ENCODE measurements around the gene ZBTB42.
"Not testable (repeated sequence)": the region's sequence is repeated elsewhere in the genome, so short reads cannot be mapped to it uniquely, and the experiment has no call there.

ZBTB42 gene

GRCh38 chr14:104826189-104826860, 25.4 kb downstream of the ZBTB42 start:
- TF ChIP-seq, protein P1, sequence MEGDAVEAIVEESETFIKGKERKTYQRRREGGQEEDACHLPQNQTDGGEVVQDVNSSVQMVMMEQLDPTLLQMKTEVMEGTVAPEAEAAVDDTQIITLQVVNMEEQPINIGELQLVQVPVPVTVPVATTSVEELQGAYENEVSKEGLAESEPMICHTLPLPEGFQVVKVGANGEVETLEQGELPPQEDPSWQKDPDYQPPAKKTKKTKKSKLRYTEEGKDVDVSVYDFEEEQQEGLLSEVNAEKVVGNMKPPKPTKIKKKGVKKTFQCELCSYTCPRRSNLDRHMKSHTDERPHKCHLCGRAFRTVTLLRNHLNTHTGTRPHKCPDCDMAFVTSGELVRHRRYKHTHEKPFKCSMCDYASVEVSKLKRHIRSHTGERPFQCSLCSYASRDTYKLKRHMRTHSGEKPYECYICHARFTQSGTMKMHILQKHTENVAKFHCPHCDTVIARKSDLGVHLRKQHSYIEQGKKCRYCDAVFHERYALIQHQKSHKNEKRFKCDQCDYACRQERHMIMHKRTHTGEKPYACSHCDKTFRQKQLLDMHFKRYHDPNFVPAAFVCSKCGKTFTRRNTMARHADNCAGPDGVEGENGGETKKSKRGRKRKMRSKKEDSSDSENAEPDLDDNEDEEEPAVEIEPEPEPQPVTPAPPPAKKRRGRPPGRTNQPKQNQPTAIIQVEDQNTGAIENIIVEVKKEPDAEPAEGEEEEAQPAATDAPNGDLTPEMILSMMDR (conservative IDR thresholded peaks at IDR 0.05; ENCODE audit: low read depth, low read length), result peak; percentile 56
- DNase-seq (ENCODE audit: low read depth), result no peak
- H3K4me3 ChIP-seq (ENCODE audit: low read length), result peak overlapping the region; percentile 62

GRCh38 chr14:104826861-104827176, 25.9 kb downstream of the ZBTB42 start:
- H3K4me3 ChIP-seq (ENCODE audit: low read length), result peak overlapping the region; percentile 41
- TF ChIP-seq, protein P1 (conservative IDR thresholded peaks at IDR 0.05; ENCODE audit: low read depth, low read length), result no peak
- no peak for DNase-seq (ENCODE audit: low read depth)

DNA sequence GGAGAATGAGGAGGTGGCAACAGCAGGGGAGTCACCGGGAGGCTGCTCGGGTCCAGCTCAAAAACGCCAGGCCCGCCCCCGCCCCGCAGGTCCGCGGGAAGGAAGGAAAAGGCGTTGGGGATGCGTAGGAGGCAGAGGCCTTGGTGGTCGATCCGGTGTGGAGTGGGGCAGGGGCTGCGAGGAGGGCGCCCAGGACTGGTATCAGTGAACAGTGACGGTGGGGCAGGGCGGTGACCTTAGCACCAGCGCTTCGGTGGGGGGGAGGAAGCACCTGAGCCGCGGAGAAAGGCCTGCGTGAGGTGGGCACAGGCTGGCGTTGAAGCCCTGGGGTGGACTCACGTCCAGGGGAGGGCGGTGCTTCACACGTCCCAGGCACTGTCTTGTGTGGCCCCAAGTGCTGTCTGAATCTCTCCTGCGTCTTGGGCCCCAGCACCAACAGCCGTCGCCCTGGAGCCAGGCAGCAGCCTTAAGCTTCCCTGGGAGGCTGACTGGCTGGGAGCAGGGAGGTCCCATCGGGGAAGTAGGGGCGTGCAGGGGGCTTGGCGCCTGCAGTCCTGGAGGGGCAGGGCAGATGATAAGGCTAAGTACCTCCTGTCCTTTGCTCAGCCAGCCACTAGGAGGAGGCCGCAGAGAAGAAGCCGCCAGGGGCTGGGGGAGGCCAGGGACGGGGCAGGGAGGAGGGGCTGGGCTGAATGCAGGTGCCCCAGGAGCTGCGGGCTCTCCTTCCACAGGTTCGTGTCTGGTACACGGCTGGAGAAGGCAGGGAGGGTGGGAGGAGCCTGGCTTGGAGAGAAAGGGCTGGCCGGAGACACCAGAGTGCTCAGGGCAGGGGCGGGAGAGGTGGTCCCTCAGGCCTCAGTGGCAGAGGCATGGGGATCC, 26.5 kb downstream of the ZBTB42 start:
- TF ChIP-seq, protein P1 (conservative IDR thresholded peaks at IDR 0.05; ENCODE audit: low read depth, low read length), result peak; percentile 62
- DNase-seq (ENCODE audit: low read depth), result no peak

DNA sequence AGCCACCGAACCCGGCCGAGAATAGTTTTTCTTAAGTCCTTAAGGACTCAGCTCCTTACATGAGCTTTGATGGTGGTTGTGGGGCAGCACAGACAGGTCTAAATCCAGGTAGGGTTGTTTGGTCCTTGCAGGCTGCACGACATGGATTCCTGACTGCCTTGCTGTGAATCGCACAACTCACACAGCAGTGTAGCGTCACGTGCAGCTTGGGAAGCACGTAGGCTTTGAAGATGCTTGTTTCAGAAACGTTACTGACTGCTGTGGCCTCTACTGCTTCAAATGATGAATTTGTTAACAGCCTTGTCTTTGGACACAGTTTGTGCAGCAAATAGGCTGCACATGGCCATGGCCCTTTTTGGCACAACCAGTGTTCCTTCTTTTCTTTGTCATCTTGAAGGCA, 29.9 kb downstream of the ZBTB42 start:
- TF ChIP-seq, protein P1 (conservative IDR thresholded peaks at IDR 0.05; ENCODE audit: low read depth, low read length), result no peak
- H3K4me3 ChIP-seq (ENCODE audit: low read length), result no peak overlapping the region
- no peak for DNase-seq (ENCODE audit: low read depth)

More for the DNA sequence above, 26.5 kb downstream of the ZBTB42 start:
- peak overlapping the region; percentile 41 for H3K4me3 ChIP-seq (ENCODE audit: low read length)

- not testable (repeated sequence) for H3K4me3 ChIP-seq (ENCODE audit: low read length); DNase-seq (ENCODE audit: low read depth)
Measured at GRCh38 chr14:104836171-104836935, 35.5 kb downstream of the ZBTB42 start.

DNA sequence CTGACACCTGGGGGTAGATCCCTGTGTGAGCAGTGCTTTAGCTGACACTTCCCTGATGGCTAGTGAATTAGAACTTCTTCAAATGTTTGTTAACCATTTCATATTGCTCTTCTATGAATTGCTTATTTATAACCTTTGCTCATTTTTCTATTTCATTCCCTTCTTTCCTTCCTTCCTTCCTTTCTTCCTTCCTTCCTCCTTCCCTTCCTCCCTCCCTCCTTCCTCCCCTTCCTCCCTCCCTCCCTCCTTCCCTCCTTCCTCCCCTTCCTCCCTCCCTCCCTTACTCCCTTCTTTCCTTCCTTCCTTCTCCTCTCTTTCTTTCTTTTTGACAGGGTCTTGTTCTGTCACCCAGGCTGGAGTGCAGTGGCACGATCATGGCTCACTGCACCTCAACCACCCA, 40.8 kb downstream of the ZBTB42 start:
- H3K4me3 ChIP-seq (ENCODE audit: low read length), result no peak overlapping the region
- DNase-seq (ENCODE audit: low read depth), result no peak
- TF ChIP-seq, protein P1 (conservative IDR thresholded peaks at IDR 0.05; ENCODE audit: low read depth, low read length), result no peak

DNA sequence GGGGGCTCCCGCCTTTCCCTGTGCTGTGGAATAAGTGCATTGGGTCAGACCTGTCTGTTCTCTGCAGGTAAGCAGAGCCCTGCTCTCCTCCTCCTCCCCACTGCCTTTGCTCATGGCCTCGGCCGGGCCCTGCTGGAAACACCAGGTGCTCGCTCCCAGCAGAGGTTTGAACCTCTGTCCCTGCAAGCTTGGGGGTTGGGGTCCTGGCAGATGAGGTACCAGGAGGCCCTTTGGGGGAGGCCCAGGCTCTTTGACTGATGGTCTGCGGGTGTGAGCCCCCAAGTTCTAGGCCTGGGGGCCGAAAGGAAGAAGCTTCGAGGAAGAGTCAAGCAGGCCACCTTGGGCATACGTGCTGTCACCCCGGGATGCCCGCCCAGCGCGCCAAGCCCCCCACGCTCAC, 42.1 kb downstream of the ZBTB42 start:
- no peak overlapping the region for H3K4me3 ChIP-seq (ENCODE audit: low read length)
- no peak for DNase-seq (ENCODE audit: low read depth)

More for the DNA sequence above, 42.1 kb downstream of the ZBTB42 start:
- TF ChIP-seq, protein P1 (conservative IDR thresholded peaks at IDR 0.05; ENCODE audit: low read depth, low read length), result no peak
